ENCODE results near the gene DENND1A.

The DENND1A gene

GRCh38 chr9:123426406-123426805 lies 503.5 kb downstream of the DENND1A start:
- no peak overlapping the region for H3K4me3 ChIP-seq (ENCODE audit: low read length in 2 of 2)
- H2BK15ac ChIP-seq (ENCODE audit: low read length) = no peak overlapping the region
- no peak overlapping the region for H3K9ac ChIP-seq (ENCODE audit: low read depth, low read length, poor library complexity)
- no CpG with 5 or more reads among the region's 2 CpGs for WGBS, 2 donors (ENCODE audit: extremely low coverage in 2 of 2, insufficient read length in 2 of 2, insufficient replicate concordance in 1 of 2)
- no peaks in the 10 kb centered on the region for H3K9me3 ChIP-seq (replicated peaks in 1 of 2; ENCODE audit: control insufficient read depth in 2 of 2, insufficient read depth in 1 of 2, low read depth in 1 of 2, low read length in 2 of 2)
- H2AK5ac ChIP-seq (ENCODE audit: low read depth, low read length) = no peak overlapping the region
- no peak overlapping the region for H2AFZ ChIP-seq (ENCODE audit: low read length)
- H3K79me1 ChIP-seq (ENCODE audit: low read depth, low read length) = no peaks in the 10 kb centered on the region
- H3K18ac ChIP-seq (ENCODE audit: low read length) = no peak overlapping the region
- no peak overlapping the region for H2BK12ac ChIP-seq (ENCODE audit: low read length)
- no peak overlapping the region for H4K91ac ChIP-seq (ENCODE audit: low read depth, low read length, poor library complexity)
- H4K8ac ChIP-seq (ENCODE audit: low read depth, low read length) = no peak overlapping the region
- H3K27me3 ChIP-seq (ENCODE audit: control insufficient read depth in 3 of 3, insufficient read depth in 3 of 3, low read depth in 1 of 3, low read length in 3 of 3) = no peaks in the 10 kb centered on the region
- no peak overlapping the region for H2BK5ac ChIP-seq (ENCODE audit: low read length)
- no peak overlapping the region for H3K4ac ChIP-seq (ENCODE audit: low read length)
- H3K23ac ChIP-seq (ENCODE audit: low read depth, low read length, poor library complexity) = no peak overlapping the region
- no peak overlapping the region for H3K14ac ChIP-seq (ENCODE audit: low read length)
- H2BK120ac ChIP-seq (ENCODE audit: low read depth, low read length) = no peak overlapping the region
- H3K4me1 ChIP-seq (ENCODE audit: control insufficient read depth in 2 of 2, insufficient read depth in 1 of 2, low read depth in 1 of 2, low read length in 2 of 2) = peaks cover 16 to 24% of the 10 kb centered on the region in 2 donors
- H3K4me2 ChIP-seq (ENCODE audit: insufficient read depth, low read length, poor library complexity, severe bottlenecking) = no peak overlapping the region
- DNase-seq (ENCODE audit: low spot score) = no peak
- no peak overlapping the region for H3K27ac ChIP-seq (replicated peaks; ENCODE audit: low read length)
- H3K36me3 ChIP-seq (replicated peaks in 1 of 2; ENCODE audit: control insufficient read depth in 2 of 2, insufficient read depth in 2 of 2, low read length in 2 of 2) = peaks cover 0 to 2% of the 10 kb centered on the region in 2 donors

DNA sequence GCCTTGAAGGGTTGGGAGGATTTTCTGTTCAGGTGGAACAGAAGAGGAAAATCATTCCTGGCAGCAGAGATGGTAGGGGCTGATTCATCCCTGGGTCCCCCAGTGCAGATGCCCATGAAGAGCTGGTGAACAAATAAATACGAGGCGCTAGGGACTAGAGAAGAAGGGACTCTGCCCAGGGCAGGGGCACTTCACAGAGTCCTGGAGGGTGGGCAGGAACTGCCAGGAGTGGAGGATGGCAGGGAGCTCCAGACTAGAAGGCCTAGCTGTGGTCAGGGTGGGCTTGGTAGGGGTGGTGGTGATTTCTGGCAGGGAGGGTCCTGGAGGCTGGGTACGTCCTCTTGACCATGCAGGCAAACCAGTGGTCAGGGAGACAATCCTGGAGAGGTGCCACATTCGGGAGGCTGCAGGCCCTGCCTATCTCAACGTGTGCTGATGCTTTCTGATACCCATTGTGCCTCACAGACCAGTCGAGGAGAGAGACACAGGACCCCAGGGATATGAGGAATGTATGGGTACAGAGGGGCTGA lies 504.0 kb downstream of the DENND1A start:
- Histone ChIP-seq H3K9me3 (replicated peaks in 1 of 2; ENCODE audit: control insufficient read depth in 2 of 2, insufficient read depth in 1 of 2, low read depth in 1 of 2, low read length in 2 of 2) (no peaks in the 10 kb centered on the region), H3K23ac (ENCODE audit: low read depth, low read length, poor library complexity) (no peak overlapping the region), H3K36me3 (replicated peaks in 1 of 2; ENCODE audit: control insufficient read depth in 2 of 2, insufficient read depth in 2 of 2, low read length in 2 of 2) (peaks cover 0 to 2% of the 10 kb centered on the region in 2 donors), H3K79me1 (ENCODE audit: low read depth, low read length) (no peaks in the 10 kb centered on the region), H3K4me2 (ENCODE audit: insufficient read depth, low read length, poor library complexity, severe bottlenecking) (no peak overlapping the region), H3K9ac (ENCODE audit: low read depth, low read length, poor library complexity) (no peak overlapping the region), H2BK15ac (ENCODE audit: low read length) (no peak overlapping the region), H2BK12ac (ENCODE audit: low read length) (no peak overlapping the region), H3K27me3 (ENCODE audit: control insufficient read depth in 3 of 3, insufficient read depth in 3 of 3, low read depth in 1 of 3, low read length in 3 of 3) (no peaks in the 10 kb centered on the region), H3K27ac (replicated peaks; ENCODE audit: low read length) (no peak overlapping the region), H4K8ac (ENCODE audit: low read depth, low read length) (no peak overlapping the region), H3K18ac (ENCODE audit: low read length) (no peak overlapping the region), H2AFZ (ENCODE audit: low read length) (no peak overlapping the region), H3K4ac (ENCODE audit: low read length) (no peak overlapping the region), H3K4me3 (ENCODE audit: low read length in 2 of 2) (no peak overlapping the region), H2BK5ac (ENCODE audit: low read length) (no peak overlapping the region), H3K14ac (ENCODE audit: low read length) (no peak overlapping the region), H3K4me1 (ENCODE audit: control insufficient read depth in 2 of 2, insufficient read depth in 1 of 2, low read depth in 1 of 2, low read length in 2 of 2) (peaks cover 19 to 29% of the 10 kb centered on the region in 2 donors), H2AK5ac (ENCODE audit: low read depth, low read length) (no peak overlapping the region), H4K91ac (ENCODE audit: low read depth, low read length, poor library complexity) (no peak overlapping the region), H2BK120ac (ENCODE audit: low read depth, low read length) (no peak overlapping the region)
- DNase-seq (ENCODE audit: low spot score) = no peak
- no CpG with 5 or more reads among the region's 6 CpGs for WGBS, 2 donors (ENCODE audit: extremely low coverage in 2 of 2, insufficient read length in 2 of 2, insufficient replicate concordance in 1 of 2)

- H3K27ac ChIP-seq (replicated peaks; ENCODE audit: low read length) = no peak overlapping the region
- no peak overlapping the region for H3K14ac ChIP-seq (ENCODE audit: low read length)
- H3K27me3 ChIP-seq (ENCODE audit: control insufficient read depth in 3 of 3, insufficient read depth in 3 of 3, low read depth in 1 of 3, low read length in 3 of 3) = no peaks in the 10 kb centered on the region
- H3K23ac ChIP-seq (ENCODE audit: low read depth, low read length, poor library complexity) = no peak overlapping the region
- no peak overlapping the region for H3K4ac ChIP-seq (ENCODE audit: low read length)
- peaks cover 0 to 2% of the 10 kb centered on the region in 2 donors for H3K36me3 ChIP-seq (replicated peaks in 1 of 2; ENCODE audit: control insufficient read depth in 2 of 2, insufficient read depth in 2 of 2, low read length in 2 of 2)
- H4K8ac ChIP-seq (ENCODE audit: low read depth, low read length) = no peak overlapping the region
- no peak overlapping the region for H2BK15ac ChIP-seq (ENCODE audit: low read length)
- H2AK5ac ChIP-seq (ENCODE audit: low read depth, low read length) = no peak overlapping the region
- H3K4me3 ChIP-seq (ENCODE audit: low read length in 2 of 2) = no peak overlapping the region
- no peaks in the 10 kb centered on the region for H3K79me1 ChIP-seq (ENCODE audit: low read depth, low read length)
- H4K91ac ChIP-seq (ENCODE audit: low read depth, low read length, poor library complexity) = no peak overlapping the region
- peak overlapping the region; percentile 2 for H3K18ac ChIP-seq (ENCODE audit: low read length)
- peak overlapping the region; percentile 31 for H2AFZ ChIP-seq (ENCODE audit: low read length)
- H3K9me3 ChIP-seq (replicated peaks in 1 of 2; ENCODE audit: control insufficient read depth in 2 of 2, insufficient read depth in 1 of 2, low read depth in 1 of 2, low read length in 2 of 2) = no peaks in the 10 kb centered on the region
- peak overlapping the region; percentile 14 for H3K9ac ChIP-seq (ENCODE audit: low read depth, low read length, poor library complexity)
- no peak overlapping the region for H2BK120ac ChIP-seq (ENCODE audit: low read depth, low read length)
- WGBS, 2 donors (ENCODE audit: extremely low coverage in 2 of 2, insufficient read length in 2 of 2, insufficient replicate concordance in 1 of 2) = no CpG with 5 or more reads among the region's 20 CpGs
- DNase-seq (ENCODE audit: low spot score) = no peak
- H3K4me2 ChIP-seq (ENCODE audit: insufficient read depth, low read length, poor library complexity, severe bottlenecking) = no peak overlapping the region
- no peak overlapping the region for H2BK12ac ChIP-seq (ENCODE audit: low read length)
- H2BK5ac ChIP-seq (ENCODE audit: low read length) = no peak overlapping the region
- H3K4me1 ChIP-seq (ENCODE audit: control insufficient read depth in 2 of 2, insufficient read depth in 1 of 2, low read depth in 1 of 2, low read length in 2 of 2) = peaks cover 23 to 34% of the 10 kb centered on the region in 2 donors
Measured at GRCh38 chr9:123425261-123425821, 504.6 kb downstream of the DENND1A start.

DNA sequence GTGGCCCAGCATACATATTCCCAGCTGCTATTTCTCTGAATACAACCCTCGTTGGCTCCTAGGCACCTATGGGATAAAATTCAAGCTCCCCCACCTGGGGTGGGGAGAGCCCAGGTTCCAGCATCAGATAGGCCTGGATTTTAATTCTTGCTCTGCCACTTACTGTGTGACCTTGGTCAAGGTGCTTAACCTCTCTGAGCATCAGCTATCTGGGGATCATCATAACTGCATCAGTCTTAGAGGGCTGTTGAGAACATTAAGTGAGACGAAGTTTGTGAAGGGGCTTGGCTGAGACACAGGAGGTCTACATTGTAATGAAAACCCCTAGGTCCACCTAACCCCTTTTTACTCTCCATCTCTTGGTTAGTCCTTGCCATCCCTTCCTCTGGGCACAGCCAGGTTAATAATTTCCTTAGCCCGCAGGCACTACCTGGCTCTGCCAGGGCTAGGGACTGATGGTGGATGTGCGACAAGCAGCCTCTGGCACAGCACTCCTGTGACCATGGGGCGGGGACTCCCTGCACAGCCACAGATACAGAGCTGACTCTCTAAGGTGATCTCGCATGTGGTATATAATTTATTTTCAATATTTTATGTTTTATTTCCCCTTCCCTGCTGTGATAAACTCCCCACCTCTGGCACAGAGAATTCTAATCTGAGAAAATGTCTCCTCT lies 505.2 kb downstream of the DENND1A start:
- H3K18ac ChIP-seq (ENCODE audit: low read length) = no peak overlapping the region
- H3K4me1 ChIP-seq (ENCODE audit: control insufficient read depth in 2 of 2, insufficient read depth in 1 of 2, low read depth in 1 of 2, low read length in 2 of 2) = peaks cover 30 to 40% of the 10 kb centered on the region in 2 donors
- H3K4me3 ChIP-seq (ENCODE audit: low read length in 2 of 2) = no peak overlapping the region
- H3K4me2 ChIP-seq (ENCODE audit: insufficient read depth, low read length, poor library complexity, severe bottlenecking) = no peak overlapping the region
- no peaks in the 10 kb centered on the region for H3K79me1 ChIP-seq (ENCODE audit: low read depth, low read length)
- H3K9ac ChIP-seq (ENCODE audit: low read depth, low read length, poor library complexity) = no peak overlapping the region
- no peak overlapping the region for H3K4ac ChIP-seq (ENCODE audit: low read length)
- no peak overlapping the region for H3K14ac ChIP-seq (ENCODE audit: low read length)
- no peak overlapping the region for H4K91ac ChIP-seq (ENCODE audit: low read depth, low read length, poor library complexity)
- H3K23ac ChIP-seq (ENCODE audit: low read depth, low read length, poor library complexity) = no peak overlapping the region
- no peak overlapping the region for H2AFZ ChIP-seq (ENCODE audit: low read length)
- no peak overlapping the region for H4K8ac ChIP-seq (ENCODE audit: low read depth, low read length)
- H3K27me3 ChIP-seq (ENCODE audit: control insufficient read depth in 3 of 3, insufficient read depth in 3 of 3, low read depth in 1 of 3, low read length in 3 of 3) = no peaks in the 10 kb centered on the region
- no peak overlapping the region for H3K27ac ChIP-seq (replicated peaks; ENCODE audit: low read length)
- H2BK5ac ChIP-seq (ENCODE audit: low read length) = no peak overlapping the region
- DNase-seq (ENCODE audit: low spot score) = no peak
- H2BK120ac ChIP-seq (ENCODE audit: low read depth, low read length) = no peak overlapping the region
- no peak overlapping the region for H2BK12ac ChIP-seq (ENCODE audit: low read length)
- no peak overlapping the region for H2AK5ac ChIP-seq (ENCODE audit: low read depth, low read length)
- peaks cover 0 to 2% of the 10 kb centered on the region in 2 donors for H3K36me3 ChIP-seq (replicated peaks in 1 of 2; ENCODE audit: control insufficient read depth in 2 of 2, insufficient read depth in 2 of 2, low read length in 2 of 2)
- H3K9me3 ChIP-seq (replicated peaks in 1 of 2; ENCODE audit: control insufficient read depth in 2 of 2, insufficient read depth in 1 of 2, low read depth in 1 of 2, low read length in 2 of 2) = no peaks in the 10 kb centered on the region
- no CpG with 5 or more reads among the region's 6 CpGs for WGBS, 2 donors (ENCODE audit: extremely low coverage in 2 of 2, insufficient read length in 2 of 2, insufficient replicate concordance in 1 of 2)
- no peak overlapping the region for H2BK15ac ChIP-seq (ENCODE audit: low read length)

All from neuronal stem cell (in vitro differentiated cells).